SJCRH30 (cell line): ENCODE measurements around the gene TBPL1. TPM values are rescaled to one million over a fixed set of nuclear protein-coding genes. Genes with fewer than 3 reads are reported as not detected.

Experiments used
- DNase-seq, 2 experiments: peaks; one replicate each; pipeline ENCODE4 v3.0.0-alpha.2; 2015 to 2020
- H3K27ac ChIP-seq: fragments of 250-450 bp; sonication (Bioruptor Pico); 2 replicates; pipeline ENCODE4 v1.5.1; 2020; ENCODE audit warnings: mild to moderate bottlenecking, moderate library complexity
- H3K27me3 ChIP-seq: fragments of 250-450 bp; sonication (Bioruptor Pico); 2 replicates; pipeline ENCODE4 v1.5.1; 2020; ENCODE audit warnings: mild to moderate bottlenecking, moderate library complexity
- H3K36me3 ChIP-seq: fragments of 250-450 bp; sonication (Bioruptor Pico); 2 replicates; pipeline ENCODE4 v1.5.1; 2020; ENCODE audit warnings: mild to moderate bottlenecking, moderate library complexity
- H3K4me1 ChIP-seq: fragments of 250-450 bp; sonication (Bioruptor Pico); 2 replicates; pipeline ENCODE4 v1.5.1; 2020; ENCODE audit warnings: mild to moderate bottlenecking, moderate library complexity
- H3K4me3 ChIP-seq: fragments of 250-450 bp; sonication (Bioruptor Pico); 2 replicates; pipeline ENCODE4 v1.5.1; 2020; ENCODE audit warnings: mild to moderate bottlenecking, moderate library complexity
- H3K9me3 ChIP-seq: fragments of 250-450 bp; sonication (Bioruptor Pico); replicated peaks from 2 replicates; pipeline ENCODE4 v1.5.1; 2020; ENCODE audit warnings: mild to moderate bottlenecking, moderate library complexity
- total RNA-seq: library from RNA; depleted of rRNA; stranded (reverse); fragments of >200 nt; shearing (Covaris generic); gene quantifications from 2 replicates; pipeline ENCODE4 v1.2.3, GENCODE V29; 2014

Gene TBPL1
- total RNA-seq, 1 experiment from 2014 or later = 56.2 TPM

DNA sequence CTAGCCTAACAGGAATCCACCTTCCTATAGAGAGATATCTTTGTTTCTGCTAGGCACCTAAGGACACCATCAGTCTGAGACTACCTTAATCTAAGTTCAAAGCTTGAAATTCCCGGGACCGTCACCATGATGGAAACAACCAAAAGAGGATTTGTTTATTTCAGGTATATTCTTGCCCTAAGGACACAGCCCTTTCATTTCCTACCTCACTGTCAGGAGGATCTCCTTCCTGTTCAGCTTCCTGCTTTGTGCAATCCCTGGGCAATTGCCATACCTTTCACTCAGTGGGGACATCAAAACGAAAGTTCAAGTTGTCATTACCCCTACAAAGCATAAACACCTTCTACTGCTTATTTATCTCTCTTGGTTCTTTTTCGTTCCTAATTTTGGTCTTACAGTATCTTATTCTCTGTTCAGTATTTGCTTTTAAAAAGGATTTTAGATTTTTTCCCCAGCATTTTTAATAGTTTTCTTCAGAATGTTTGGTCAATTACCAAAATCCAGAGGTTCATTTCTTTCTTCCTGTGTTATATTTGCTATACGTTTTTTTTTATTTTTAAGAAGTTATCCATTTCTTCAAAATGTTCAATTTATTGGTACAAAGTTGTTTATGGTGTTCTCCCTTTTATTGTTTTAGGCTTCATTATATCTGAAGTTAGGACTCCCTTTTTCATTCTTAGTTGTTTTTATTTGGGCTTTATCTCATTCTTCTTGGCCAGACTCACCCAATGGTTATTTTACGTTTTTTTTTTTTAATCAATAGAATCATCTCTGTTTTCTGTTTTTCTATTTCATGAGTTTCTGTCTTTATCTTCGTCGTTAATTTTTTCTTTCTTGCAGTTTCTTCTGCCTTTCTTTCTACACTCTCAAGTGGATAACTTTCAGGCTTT lies 13.0 kb upstream of the TBPL1 start:
- Histone ChIP-seq H3K27ac (no peak overlapping the region), H3K9me3 (no peaks in the 10 kb centered on the region), H3K4me3 (no peak overlapping the region), H3K36me3 (no peaks in the 10 kb centered on the region), H3K4me1 (no peaks in the 10 kb centered on the region), H3K27me3 (0 out of 2 replicates have a peak, but pooled peaks cover 3% of the 10 kb centered on the region)
- DNase-seq = no peak

DNA sequence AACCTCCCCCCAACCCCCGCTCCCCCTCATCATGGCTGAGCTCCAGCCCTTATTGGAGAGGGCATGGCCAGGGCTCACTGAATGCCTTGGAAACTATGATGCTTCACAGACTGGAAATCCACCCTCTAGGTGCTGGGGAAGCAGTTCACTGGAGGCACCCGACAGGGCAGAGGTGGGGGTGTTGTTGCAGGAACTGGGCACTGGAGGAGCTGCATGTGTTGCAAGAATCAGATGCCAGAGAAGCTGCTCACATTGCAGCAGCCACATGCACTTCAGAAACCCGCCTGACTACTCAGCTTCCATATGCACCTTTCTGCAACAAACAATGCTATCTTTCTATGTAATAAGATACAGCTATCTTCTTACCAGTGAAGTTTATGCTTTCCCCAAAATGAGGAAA lies 7.9 kb upstream of the TBPL1 start:
- Histone ChIP-seq H3K4me3 (no peak overlapping the region), H3K27me3 (no peaks in the 10 kb centered on the region), H3K36me3 (no peaks in the 10 kb centered on the region), H3K9me3 (no peaks in the 10 kb centered on the region), H3K4me1 (no peaks in the 10 kb centered on the region), H3K27ac (no peak overlapping the region)
- DNase-seq = no peak

DNA sequence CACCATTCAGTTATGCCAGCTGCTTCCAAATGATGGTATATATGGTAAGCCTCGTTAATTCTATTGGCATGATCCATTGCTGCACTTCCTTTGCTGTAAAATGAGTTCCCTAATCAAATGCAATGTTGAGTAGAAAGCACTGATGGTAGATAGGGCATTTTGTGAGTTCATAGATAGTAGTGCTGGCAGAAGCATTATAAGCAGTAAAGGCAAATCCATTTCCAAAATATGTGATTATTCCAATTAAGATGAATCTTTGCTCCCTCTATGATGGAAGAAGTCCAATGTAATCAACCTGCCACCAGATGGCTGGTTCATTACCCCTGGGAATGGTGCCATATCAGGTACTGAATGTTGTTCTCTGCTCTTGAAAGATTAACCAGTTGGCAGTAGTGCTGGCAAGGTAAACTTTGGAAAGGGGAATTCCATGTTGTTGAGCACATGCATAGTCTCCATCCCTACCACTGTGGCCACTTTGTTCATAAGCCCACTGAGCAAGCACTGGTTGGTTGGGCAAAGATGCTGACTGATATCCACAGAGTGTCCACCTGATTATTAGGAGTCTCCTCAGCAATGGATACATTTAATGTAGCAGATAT lies 5.6 kb upstream of the TBPL1 start:
- no peaks in the 10 kb centered on the region for H3K27me3 ChIP-seq
- no peaks in the 10 kb centered on the region for H3K36me3 ChIP-seq
- no peak overlapping the region for H3K4me3 ChIP-seq

DNA sequence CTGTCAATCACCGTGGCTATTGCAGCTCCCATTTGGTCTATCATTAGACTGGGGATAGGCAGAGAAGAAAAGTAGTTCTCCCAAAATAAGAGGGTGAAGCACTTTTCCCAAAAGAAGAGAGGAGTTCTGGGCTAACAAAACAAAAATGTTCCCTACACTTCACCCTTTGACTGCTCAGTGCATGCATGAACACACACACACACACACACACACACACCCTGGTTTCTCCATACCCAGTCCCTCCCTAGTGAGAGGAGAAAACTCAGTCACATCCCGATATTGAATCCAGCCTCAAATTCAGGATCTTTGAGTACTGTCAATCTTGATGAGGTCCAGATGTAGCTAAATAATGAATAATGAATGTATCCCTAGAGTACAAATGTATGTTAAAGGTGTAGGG lies 4.6 kb upstream of the TBPL1 start:
- H3K36me3 ChIP-seq = no peaks in the 10 kb centered on the region
- H3K27ac ChIP-seq = no peak overlapping the region
- no peak overlapping the region for H3K4me3 ChIP-seq
- no peaks in the 10 kb centered on the region; the same call in 1 of the 2 replicates for H3K4me1 ChIP-seq
- DNase-seq = no peak
- no peaks in the 10 kb centered on the region for H3K27me3 ChIP-seq
- H3K9me3 ChIP-seq = no peaks in the 10 kb centered on the region

More for the DNA sequence above, 5.6 kb upstream of the TBPL1 start:
- no peaks in the 10 kb centered on the region for H3K9me3 ChIP-seq
- no peak overlapping the region for H3K27ac ChIP-seq
- no peak for DNase-seq
- no peaks in the 10 kb centered on the region; the same call in 1 of the 2 replicates for H3K4me1 ChIP-seq

- Histone ChIP-seq H3K36me3 (no peaks in the 10 kb centered on the region), H3K27ac (no peak overlapping the region), H3K9me3 (no peaks in the 10 kb centered on the region), H3K4me3 (peak overlapping the region; percentile 92), H3K27me3 (no peaks in the 10 kb centered on the region), H3K4me1 (no peaks in the 10 kb centered on the region; the same call in 1 of the 2 replicates)
- no peak for DNase-seq
Observed at GRCh38 chr6:133951227-133951626, 1.8 kb upstream of the TBPL1 start.

DNA sequence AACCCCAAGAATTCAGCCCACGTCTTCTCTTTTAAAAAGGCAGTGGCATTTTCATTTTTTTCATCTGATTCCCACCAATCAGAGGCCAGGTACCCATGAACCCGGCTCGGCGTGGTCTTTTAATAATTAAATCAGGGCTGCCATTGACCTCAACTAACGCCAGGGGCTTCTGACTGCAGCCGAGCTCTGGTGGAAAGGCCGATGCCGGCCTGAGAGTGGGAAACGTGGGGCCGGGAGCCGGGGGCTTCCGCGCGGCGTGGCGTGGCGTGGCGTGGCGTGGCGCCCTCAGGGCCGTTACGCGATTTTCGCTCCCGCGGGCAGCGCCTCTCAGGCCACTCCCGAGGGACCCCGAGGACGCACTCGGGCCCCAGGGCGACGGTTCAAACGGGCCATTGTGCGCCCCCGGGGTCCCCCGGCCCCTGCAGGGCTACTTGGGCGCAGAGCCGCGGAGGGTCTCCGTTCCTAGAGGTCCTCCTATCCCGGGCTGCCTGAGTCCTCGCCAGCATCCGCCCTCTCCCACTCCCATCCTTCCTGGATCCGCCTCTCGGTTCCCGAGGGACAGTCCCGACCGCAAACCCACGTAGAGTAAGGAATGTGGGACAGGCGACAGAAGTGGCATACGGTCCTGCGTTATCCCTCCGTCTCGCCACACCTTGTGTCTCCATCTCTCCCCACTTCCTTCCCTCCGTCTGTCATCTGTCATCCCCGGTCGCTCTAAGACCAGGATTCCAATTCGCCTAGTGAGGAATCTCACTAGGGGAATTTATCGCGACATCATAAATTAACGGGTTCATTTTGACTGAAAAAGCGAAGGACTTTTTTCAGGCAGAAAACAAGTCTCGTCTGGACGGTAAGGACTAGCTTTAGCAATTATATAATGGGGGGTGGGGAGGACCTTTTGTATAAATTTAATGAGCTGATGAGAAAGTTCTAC lies 876 bp upstream of the TBPL1 start:
- Histone ChIP-seq H3K4me1 (no peaks in the 10 kb centered on the region; the same call in 1 of the 2 replicates), H3K9me3 (no peaks in the 10 kb centered on the region), H3K36me3 (no peaks in the 10 kb centered on the region), H3K27me3 (no peaks in the 10 kb centered on the region), H3K4me3 (peak overlapping the region; percentile 92), H3K27ac (peak overlapping the region; percentile 73)
- DNase-seq = peak; percentile 75

DNA sequence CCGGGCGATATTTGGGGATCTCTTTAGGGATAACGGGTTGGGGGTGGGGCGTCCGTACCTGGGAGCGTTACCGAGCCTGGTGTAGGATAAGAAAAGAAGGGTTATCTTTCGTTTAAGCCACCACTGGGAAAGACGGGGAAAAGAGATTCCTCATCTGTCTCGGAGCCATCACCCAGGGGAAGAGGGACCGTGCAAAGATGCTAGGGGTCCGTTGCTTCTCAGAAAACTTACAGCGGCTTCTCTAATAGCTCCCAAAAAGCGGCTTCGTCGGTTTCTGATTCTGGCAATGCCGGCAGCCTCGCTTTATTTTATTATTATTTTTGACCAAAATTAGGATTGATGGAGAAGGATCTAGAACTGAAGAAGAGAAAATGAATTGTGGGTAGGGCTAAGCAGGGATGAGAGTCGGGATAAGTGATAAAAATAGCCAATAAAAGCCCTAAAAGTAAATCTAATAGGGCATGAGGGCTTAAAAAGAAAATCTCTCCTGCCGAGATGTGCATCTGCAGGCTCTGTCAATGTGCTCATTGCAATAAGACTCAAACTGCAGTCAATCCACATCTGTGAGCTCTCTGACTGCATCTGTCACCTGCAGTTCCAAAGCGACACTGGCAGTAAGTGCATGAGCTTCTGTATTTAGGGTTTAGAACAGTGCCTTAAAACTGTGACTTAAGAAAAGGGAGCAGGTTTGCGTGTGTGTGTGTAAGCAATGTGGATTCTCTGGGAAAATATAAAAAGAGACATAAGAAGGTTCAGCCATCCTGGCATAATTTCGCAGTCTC lies 801 bp downstream of the TBPL1 start:
- Histone ChIP-seq H3K27ac (peak overlapping the region; percentile 36; the same call in 1 of the 2 replicates), H3K4me1 (no peaks in the 10 kb centered on the region; the same call in 1 of the 2 replicates), H3K4me3 (peak overlapping the region; percentile 92), H3K9me3 (no peaks in the 10 kb centered on the region), H3K36me3 (no peaks in the 10 kb centered on the region), H3K27me3 (no peaks in the 10 kb centered on the region)
- DNase-seq = peak in 1 of 2 experiments; percentile 20

GRCh38 chr6:133954657-133955576 lies 1.9 kb downstream of the TBPL1 start:
- Histone ChIP-seq H3K4me3 (no peak overlapping the region), H3K27ac (no peak overlapping the region)

GRCh38 chr6:133955582-133956415 lies 2.8 kb downstream of the TBPL1 start:
- Histone ChIP-seq H3K4me1 (no peaks in the 10 kb centered on the region; the same call in 1 of the 2 replicates), H3K27ac (no peak overlapping the region)
- DNase-seq = no peak

More at GRCh38 chr6:133954657-133955576, 1.9 kb downstream of the TBPL1 start:
- Histone ChIP-seq H3K27me3 (no peaks in the 10 kb centered on the region), H3K4me1 (no peaks in the 10 kb centered on the region; the same call in 1 of the 2 replicates), H3K9me3 (no peaks in the 10 kb centered on the region), H3K36me3 (no peaks in the 10 kb centered on the region)
- DNase-seq = no peak

DNA sequence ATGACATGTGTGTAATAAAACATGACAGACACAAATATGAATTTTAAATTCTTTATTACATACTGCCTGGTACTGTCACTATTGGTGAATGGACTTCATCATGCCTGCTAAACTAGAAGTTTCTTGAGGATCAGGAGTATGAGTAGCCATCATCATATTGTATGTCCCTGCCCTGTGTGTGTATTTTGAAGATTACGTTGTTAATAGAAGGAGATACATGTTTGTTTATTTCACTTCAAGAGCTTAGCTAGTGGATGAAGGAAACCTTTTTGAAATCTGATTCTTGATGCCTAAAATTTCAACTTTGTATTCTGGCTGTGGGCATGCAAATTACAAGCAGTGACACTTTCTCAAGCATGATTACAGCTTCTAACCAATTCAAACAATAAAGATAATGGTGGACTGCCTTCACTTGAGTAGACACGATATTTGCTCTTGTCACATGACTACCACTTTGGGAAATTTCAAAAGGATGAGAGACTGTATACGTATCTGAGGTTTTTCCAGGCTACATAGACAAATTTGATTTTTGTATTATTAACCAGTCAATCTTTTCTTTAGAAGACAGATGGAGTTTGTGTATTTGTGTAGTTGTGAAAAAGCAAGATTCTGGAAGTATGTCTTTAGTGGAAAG lies 3.5 kb downstream of the TBPL1 start:
- H3K27ac ChIP-seq = no peak overlapping the region
- H3K27me3 ChIP-seq = no peaks in the 10 kb centered on the region
- no peak overlapping the region for H3K4me3 ChIP-seq
- no peaks in the 10 kb centered on the region for H3K36me3 ChIP-seq
- H3K4me1 ChIP-seq = no peaks in the 10 kb centered on the region; the same call in 1 of the 2 replicates
- H3K9me3 ChIP-seq = no peaks in the 10 kb centered on the region
- no peak for DNase-seq

More at GRCh38 chr6:133955582-133956415, 2.8 kb downstream of the TBPL1 start:
- Histone ChIP-seq H3K27me3 (no peaks in the 10 kb centered on the region), H3K36me3 (no peaks in the 10 kb centered on the region), H3K9me3 (no peaks in the 10 kb centered on the region), H3K4me3 (no peak overlapping the region)

- H3K27ac ChIP-seq = no peak overlapping the region
- H3K4me1 ChIP-seq = no peaks in the 10 kb centered on the region
- H3K36me3 ChIP-seq = no peaks in the 10 kb centered on the region
- DNase-seq = no peak
- H3K9me3 ChIP-seq = no peaks in the 10 kb centered on the region
- no peak overlapping the region for H3K4me3 ChIP-seq
- H3K27me3 ChIP-seq = no peaks in the 10 kb centered on the region
Observed at GRCh38 chr6:133957227-133957626, 4.2 kb downstream of the TBPL1 start.

DNA sequence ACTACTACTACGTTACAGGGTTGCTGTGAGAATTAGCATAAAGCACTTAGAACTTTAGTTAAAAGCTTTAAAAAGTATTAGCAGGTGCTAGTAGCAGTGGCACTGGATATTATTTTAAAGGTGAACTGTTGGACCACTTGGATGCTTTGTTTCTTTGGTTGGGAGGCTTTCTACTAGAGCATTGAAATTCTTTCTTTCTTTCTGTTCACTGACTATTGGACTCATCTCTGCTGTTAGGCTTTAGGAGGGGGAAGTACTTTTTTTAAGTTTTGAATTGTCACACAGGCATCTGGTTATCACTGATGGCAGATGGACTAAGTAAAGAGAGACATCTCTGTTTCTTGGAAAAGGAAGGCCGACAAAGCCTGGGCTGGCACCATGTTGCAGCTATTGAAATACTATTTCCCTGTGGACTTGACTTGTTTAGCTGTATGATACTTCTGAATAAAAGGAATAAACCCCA lies 4.8 kb downstream of the TBPL1 start:
- Histone ChIP-seq H3K9me3 (no peaks in the 10 kb centered on the region), H3K4me1 (no peaks in the 10 kb centered on the region), H3K27ac (no peak overlapping the region), H3K4me3 (no peak overlapping the region), H3K36me3 (no peaks in the 10 kb centered on the region), H3K27me3 (no peaks in the 10 kb centered on the region)
- no peak for DNase-seq
